Activated CD4-positive, alpha-beta T cell treated with anti-CD3 and anti-CD28 coated beads for 1 hour (primary cell): Measurements from ENCODE around the gene STUM.
"Not testable (repeated sequence)": the region's sequence is repeated elsewhere in the genome, so short reads cannot be mapped to it uniquely, and the experiment has no call there.

ENCODE experiments used
- DNase-seq: peaks from one replicate; pipeline ENCODE4 v3.0.0-alpha.2; 2020

Gene STUM

GRCh38 chr1:226606311-226607267 is 58.0 kb downstream of the STUM start:
- no peak for DNase-seq

GRCh38 chr1:226607268-226607660 is 58.7 kb downstream of the STUM start:
- DNase-seq, result no peak

GRCh38 chr1:226607821-226608220 is 59.3 kb downstream of the STUM start:
- DNase-seq, result no peak

- peak; percentile 45 for DNase-seq
Observed at GRCh38 chr1:226608699-226609505, 60.3 kb downstream of the STUM start.

- DNase-seq, result no peak
Observed at GRCh38 chr1:226609836-226610455, 61.4 kb downstream of the STUM start.

- no peak for DNase-seq
Observed at GRCh38 chr1:226610671-226611070, 62.1 kb downstream of the STUM start.

- no peak for DNase-seq
Observed at GRCh38 chr1:226611301-226611700, 62.7 kb downstream of the STUM start.

- not testable (repeated sequence) for DNase-seq
Observed at GRCh38 chr1:226611980-226612379, 63.4 kb downstream of the STUM start.

- no peak for DNase-seq
Observed at GRCh38 chr1:226615876-226616275, 67.3 kb downstream of the STUM start.

- no peak for DNase-seq
Observed at GRCh38 chr1:226616636-226617035, 68.1 kb downstream of the STUM start.

GRCh38 chr1:226617109-226617508 is 68.5 kb downstream of the STUM start:
- DNase-seq, result no peak

- DNase-seq, result not testable (repeated sequence)
Observed at GRCh38 chr1:226617719-226618118, 69.2 kb downstream of the STUM start.

- DNase-seq, result no peak
Observed at GRCh38 chr1:226618380-226618779, 69.8 kb downstream of the STUM start.

GRCh38 chr1:226619031-226619430 is 70.5 kb downstream of the STUM start:
- no peak for DNase-seq

- no peak for DNase-seq
Observed at GRCh38 chr1:226622012-226622411, 73.4 kb downstream of the STUM start.

GRCh38 chr1:226624526-226624925 is 76.0 kb downstream of the STUM start:
- no peak for DNase-seq

GRCh38 chr1:226625326-226625725 is 76.8 kb downstream of the STUM start:
- no peak for DNase-seq

- DNase-seq, result no peak
Observed at GRCh38 chr1:226625832-226626576, 77.4 kb downstream of the STUM start.

- peak; percentile 74 for DNase-seq
Observed at GRCh38 chr1:226626577-226626956, 78.0 kb downstream of the STUM start.

- DNase-seq, result no peak
Observed at GRCh38 chr1:226627050-226627755, 78.6 kb downstream of the STUM start.

- DNase-seq, result no peak
Observed at GRCh38 chr1:226627924-226628611, 79.5 kb downstream of the STUM start.
